Neural progenitor cell (in vitro differentiated cells): Measurements from ENCODE around the gene SMU1.

Experiments
- EZH2phosphoT487 ChIP-seq: fragments of 200-600 bp; sonication (generic); IDR thresholded peaks from 2 replicates; pipeline ENCODE4 v1.6.1; 2017; ENCODE audit warnings: antibody characterized with exemption
- TF ChIP-seq, protein P1 (sequence below): fragments of 200-600 bp; sonication (generic); IDR thresholded peaks from 2 replicates; pipeline ENCODE4 v1.5.1; 2017; ENCODE audit warnings: antibody characterized with exemption, mild to moderate bottlenecking

DNA sequence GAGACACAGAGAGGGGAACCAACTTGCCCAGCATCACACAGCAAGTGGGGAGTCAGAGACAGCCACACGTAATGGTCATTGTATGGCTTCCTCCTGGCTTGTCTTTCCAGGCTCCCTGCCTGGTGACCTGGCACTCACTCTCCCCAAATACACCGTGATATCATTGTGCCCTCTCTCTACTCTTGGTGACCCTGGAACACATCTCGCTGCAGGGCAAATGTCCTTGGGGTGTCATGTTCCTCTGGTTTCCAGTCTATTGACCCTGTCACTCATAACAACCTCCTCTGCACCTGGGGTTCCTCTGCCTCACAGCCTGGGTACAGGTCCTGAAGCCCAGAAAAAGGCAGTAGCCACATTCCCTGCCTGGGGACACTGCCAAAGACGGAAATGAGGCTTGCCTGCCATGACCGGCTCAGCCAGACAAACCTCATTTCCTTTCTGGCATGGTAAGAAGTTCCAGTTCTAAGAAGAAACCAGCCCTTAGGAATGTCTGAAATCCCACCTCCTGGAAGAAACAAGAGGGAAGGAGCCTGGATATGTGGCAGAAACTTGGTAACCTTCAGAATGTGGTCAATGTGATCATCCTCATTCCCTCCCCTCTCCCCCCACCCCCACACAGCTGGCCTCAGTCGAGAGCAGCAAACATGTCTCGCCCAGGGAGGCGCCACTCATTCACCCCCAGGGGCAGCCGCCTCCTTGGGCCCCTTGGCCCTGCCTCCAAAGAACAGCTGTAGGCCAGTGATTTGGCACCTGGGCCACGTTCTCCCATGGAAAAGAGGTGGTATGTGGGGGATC, 30.6 kb upstream of the SMU1 start:
- TF ChIP-seq, protein P1, sequence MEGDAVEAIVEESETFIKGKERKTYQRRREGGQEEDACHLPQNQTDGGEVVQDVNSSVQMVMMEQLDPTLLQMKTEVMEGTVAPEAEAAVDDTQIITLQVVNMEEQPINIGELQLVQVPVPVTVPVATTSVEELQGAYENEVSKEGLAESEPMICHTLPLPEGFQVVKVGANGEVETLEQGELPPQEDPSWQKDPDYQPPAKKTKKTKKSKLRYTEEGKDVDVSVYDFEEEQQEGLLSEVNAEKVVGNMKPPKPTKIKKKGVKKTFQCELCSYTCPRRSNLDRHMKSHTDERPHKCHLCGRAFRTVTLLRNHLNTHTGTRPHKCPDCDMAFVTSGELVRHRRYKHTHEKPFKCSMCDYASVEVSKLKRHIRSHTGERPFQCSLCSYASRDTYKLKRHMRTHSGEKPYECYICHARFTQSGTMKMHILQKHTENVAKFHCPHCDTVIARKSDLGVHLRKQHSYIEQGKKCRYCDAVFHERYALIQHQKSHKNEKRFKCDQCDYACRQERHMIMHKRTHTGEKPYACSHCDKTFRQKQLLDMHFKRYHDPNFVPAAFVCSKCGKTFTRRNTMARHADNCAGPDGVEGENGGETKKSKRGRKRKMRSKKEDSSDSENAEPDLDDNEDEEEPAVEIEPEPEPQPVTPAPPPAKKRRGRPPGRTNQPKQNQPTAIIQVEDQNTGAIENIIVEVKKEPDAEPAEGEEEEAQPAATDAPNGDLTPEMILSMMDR: no peak
- TF ChIP-seq EZH2phosphoT487: no peak
